Endothelial cell of umbilical vein (primary cell): ENCODE data around the gene MLLT1.
A peak's percentile ranks its signal among the peaks of the same experiment; 100 is the strongest.

ENCODE experiments used
- CTCF ChIP-seq, 2 donors: IDR thresholded peaks; 1 replicate in 1 of 2; 2 replicates in 1 of 2; pipeline ENCODE4 v1.5.1; 2011; ENCODE audit warnings: low read length in 2 of 2, mild to moderate bottlenecking in 2 of 2, moderate library complexity in 2 of 2, control low read depth in 1 of 2, inconsistent platforms in 1 of 2, low read depth in 1 of 2; ENCODE audit not compliant: insufficient read depth in 1 of 2; ENCODE audit errors: extremely low read depth in 1 of 2
- POLR2A ChIP-seq: IDR thresholded peaks from 2 replicates; pipeline ENCODE4 v1.6.1; 2012; ENCODE audit warnings: low read depth, mild to moderate bottlenecking, control low read depth, low read length

DNA sequence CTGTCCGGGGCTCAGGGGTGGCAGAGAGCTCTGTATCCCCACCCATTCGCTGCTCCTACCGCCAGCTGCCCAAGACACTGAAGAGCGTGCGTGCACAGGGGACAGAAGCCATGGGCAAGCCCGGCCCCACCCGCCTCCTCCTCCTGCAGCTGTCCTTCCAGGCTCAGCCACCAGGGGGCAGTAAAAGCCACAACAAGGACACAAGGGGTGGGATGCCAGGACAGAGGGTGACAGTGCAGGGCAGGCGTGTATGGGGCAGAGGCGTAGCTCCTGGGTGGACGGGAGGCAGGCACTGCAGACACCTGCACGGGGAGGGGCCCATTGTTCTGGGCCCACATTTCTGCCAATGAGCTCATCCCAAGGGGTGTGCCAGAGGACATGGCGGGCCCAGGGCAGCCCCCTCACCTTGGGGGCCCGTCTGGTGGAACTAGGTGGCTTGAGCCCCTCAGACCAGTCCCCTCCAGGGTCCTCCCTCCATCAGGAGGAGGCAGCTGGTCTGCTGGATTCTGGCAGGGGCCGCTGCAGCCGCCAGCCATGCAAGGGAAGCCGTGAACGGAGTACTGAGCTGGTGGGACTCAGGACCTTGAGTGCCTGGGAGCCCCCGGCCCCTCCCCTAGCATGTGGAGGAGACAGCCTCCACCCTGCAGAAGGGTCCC is 61.2 kb downstream of the MLLT1 start:
- TF ChIP-seq POLR2A (no peak), CTCF (IDR thresholded peaks at IDR 0.05; ENCODE audit: extremely low read depth in 1 of 2, insufficient read depth in 1 of 2, low read depth in 1 of 2, low read length in 2 of 2) (peak; percentile 87 to 91)
